ENCODE data around the gene MFSD11. TPM values are rescaled to one million over a fixed set of nuclear protein-coding genes. Genes with fewer than 3 reads are reported as not detected.

MFSD11 gene
- total RNA-seq, 2 experiments from 2014 or later = 55.1 to 63.1 TPM

DNA sequence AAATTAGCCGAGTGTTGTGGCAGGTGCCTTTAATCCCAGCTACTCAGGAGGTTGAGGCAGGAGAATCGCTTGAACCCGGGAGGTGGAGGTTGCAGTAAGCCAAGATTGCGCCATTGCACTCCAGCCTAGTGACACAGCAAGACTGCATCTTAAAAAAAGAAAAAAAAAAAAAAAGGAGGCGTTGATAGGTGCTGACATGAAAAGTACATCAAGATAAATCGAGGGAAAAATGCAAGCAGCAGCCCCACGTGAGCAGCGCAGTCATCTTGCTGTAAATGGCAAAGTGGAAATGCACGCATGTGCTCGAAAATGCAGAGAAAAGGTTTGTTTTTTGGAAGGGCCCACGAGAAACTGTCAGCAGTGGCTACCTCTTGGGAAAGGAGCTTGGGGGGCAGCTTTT, 48.1 kb upstream of the MFSD11 start:
- Histone ChIP-seq H3K79me2 (ENCODE audit: insufficient read depth, low read depth, low read length) (no peaks in the 10 kb centered on the region), H3K36me3 (ENCODE audit: insufficient read depth, low read length) (no peaks in the 10 kb centered on the region), H3K9me2 (ENCODE audit: insufficient read depth, low read length) (no peaks in the 10 kb centered on the region), H3K4me3 (ENCODE audit: low read depth, low read length, poor library complexity, severe bottlenecking) (no peak overlapping the region), H4K20me1 (ENCODE audit: insufficient read depth, low read length) (no peaks in the 10 kb centered on the region), H3K27ac (ENCODE audit: low read depth, low read length, poor library complexity, severe bottlenecking) (no peak overlapping the region), H2AFZ (ENCODE audit: low read length) (no peak overlapping the region), H3K4me2 (ENCODE audit: low read length) (no peak overlapping the region), H3K4me1 (ENCODE audit: insufficient read depth, low read length, poor library complexity, severe bottlenecking) (no peaks in the 10 kb centered on the region), H3K9me3 (ENCODE audit: low read length) (no peaks in the 10 kb centered on the region)
- DNase-seq (ENCODE audit: low spot score) = no peak
- no TSS peak for BruUV-seq (replicated peaks)
- TF ChIP-seq, protein P1, sequence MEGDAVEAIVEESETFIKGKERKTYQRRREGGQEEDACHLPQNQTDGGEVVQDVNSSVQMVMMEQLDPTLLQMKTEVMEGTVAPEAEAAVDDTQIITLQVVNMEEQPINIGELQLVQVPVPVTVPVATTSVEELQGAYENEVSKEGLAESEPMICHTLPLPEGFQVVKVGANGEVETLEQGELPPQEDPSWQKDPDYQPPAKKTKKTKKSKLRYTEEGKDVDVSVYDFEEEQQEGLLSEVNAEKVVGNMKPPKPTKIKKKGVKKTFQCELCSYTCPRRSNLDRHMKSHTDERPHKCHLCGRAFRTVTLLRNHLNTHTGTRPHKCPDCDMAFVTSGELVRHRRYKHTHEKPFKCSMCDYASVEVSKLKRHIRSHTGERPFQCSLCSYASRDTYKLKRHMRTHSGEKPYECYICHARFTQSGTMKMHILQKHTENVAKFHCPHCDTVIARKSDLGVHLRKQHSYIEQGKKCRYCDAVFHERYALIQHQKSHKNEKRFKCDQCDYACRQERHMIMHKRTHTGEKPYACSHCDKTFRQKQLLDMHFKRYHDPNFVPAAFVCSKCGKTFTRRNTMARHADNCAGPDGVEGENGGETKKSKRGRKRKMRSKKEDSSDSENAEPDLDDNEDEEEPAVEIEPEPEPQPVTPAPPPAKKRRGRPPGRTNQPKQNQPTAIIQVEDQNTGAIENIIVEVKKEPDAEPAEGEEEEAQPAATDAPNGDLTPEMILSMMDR (conservative IDR thresholded peaks at IDR 0.05; ENCODE audit: low read length) = no peak
- TF ChIP-seq EZH2phosphoT487 (IDR thresholded peaks at IDR 0.05; ENCODE audit: borderline replicate concordance, low read depth, low read length) = no peak
- POLR2A ChIA-PET = no interaction called here
- CTCF ChIA-PET (ENCODE audit: unreplicated experiment) = no interaction called here
- intact Hi-C loops (cut with micrococcal nuclease; ENCODE audit: unreplicated experiment) = no loop called here

DNA sequence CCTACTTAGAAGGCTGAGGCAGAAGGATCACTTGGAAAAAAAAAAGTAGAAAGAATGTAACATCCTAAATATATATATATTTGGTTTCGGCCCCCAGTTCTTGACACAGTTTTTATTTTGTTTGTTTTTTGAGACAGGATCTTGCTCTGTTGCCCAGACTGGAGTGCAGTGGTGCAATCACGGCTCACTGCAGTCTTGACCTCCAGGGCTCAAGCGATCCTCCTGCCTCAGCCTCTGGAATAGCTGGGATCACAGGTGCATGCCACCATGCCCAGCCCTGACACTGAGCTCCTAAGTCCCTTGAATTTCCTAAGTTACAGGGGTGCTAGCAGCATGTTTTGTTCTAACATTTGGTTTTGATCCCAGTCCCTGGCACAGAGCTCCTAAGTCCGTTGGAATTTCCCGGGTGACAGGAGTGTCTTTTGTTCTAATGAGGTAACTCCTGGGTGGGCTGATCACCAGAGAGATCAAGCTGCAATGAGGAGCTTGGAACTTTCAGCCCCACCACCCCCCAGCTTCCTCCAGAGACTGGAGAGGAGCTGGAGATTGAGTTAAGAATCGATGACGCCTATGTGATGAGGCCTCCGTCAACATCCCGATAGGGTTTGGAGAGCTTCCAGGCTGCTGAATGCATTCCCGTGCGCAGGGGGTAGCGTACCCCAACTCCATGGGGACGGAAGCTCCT, 47.2 kb upstream of the MFSD11 start:
- Histone ChIP-seq H3K4me3 (ENCODE audit: low read depth, low read length, poor library complexity, severe bottlenecking) (no peak overlapping the region), H3K4me2 (ENCODE audit: low read length) (no peak overlapping the region), H2AFZ (ENCODE audit: low read length) (no peak overlapping the region), H3K36me3 (ENCODE audit: insufficient read depth, low read length) (no peaks in the 10 kb centered on the region), H3K27ac (ENCODE audit: low read depth, low read length, poor library complexity, severe bottlenecking) (no peak overlapping the region), H3K9me3 (ENCODE audit: low read length) (no peaks in the 10 kb centered on the region), H3K9me2 (ENCODE audit: insufficient read depth, low read length) (no peaks in the 10 kb centered on the region), H3K4me1 (ENCODE audit: insufficient read depth, low read length, poor library complexity, severe bottlenecking) (no peaks in the 10 kb centered on the region), H3K79me2 (ENCODE audit: insufficient read depth, low read depth, low read length) (no peaks in the 10 kb centered on the region), H4K20me1 (ENCODE audit: insufficient read depth, low read length) (no peaks in the 10 kb centered on the region)
- intact Hi-C loops (cut with micrococcal nuclease; ENCODE audit: unreplicated experiment) = no loop called here
- CTCF ChIA-PET (ENCODE audit: unreplicated experiment) = interaction anchor here (0.5 to 1.0 kb wide), 2 partner anchors 9 to 19 kb away, joined by 3 read pairs; no protein-coding TSS in a partner anchor
- TF ChIP-seq EZH2phosphoT487 (IDR thresholded peaks at IDR 0.05; ENCODE audit: borderline replicate concordance, low read depth, low read length) = no peak
- DNase-seq (ENCODE audit: low spot score) = no peak
- POLR2A ChIA-PET = interaction anchor here (0.6 to 1.0 kb wide), 2 partner anchors 11 to 28 kb away, joined by 3 read pairs; no protein-coding TSS in a partner anchor
- BruUV-seq (replicated peaks) = no TSS peak

DNA sequence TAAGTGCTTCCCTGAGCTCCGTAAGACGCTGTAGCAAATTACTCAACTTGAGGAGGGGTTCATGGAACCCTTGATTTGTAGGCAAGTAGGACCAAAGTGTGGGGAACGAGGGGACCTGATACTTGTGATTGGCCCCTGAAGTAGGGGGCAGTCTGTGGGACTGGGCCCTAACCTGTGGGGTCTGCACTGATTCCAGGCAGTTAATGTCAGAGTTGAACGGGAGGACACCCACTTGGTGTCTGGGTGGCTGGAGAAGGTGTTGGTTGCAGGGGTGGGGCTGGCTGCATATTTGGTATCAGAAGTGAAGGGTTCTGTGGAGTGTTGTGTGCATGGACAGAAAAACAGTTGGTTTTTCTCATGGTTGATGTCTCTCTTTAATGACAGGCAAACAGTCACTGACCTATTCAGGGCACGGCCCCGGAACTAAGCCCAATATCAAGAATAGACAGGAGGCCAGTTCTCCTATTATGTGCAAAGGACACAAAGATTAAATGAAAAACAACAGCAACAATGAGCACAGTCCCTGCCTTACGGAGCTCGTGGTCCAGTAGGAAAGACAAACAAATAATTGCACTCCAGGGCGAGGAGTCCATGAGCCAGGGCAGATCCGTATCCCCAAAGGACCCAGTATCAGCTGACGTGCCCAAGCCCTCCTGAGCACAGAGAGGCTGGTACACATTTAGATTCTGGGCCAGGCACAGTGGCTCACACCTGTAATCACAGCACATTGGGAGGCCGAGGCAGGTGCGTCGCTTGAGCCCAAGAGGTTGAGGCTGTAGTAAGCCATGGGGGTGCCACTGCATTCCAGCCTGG, 46.3 kb upstream of the MFSD11 start:
- no peaks in the 10 kb centered on the region for H3K36me3 ChIP-seq (ENCODE audit: insufficient read depth, low read length)
- no peaks in the 10 kb centered on the region for H3K9me2 ChIP-seq (ENCODE audit: insufficient read depth, low read length)
- H3K9me3 ChIP-seq (ENCODE audit: low read length) = no peaks in the 10 kb centered on the region
- DNase-seq (ENCODE audit: low spot score) = no peak
- no peaks in the 10 kb centered on the region for H4K20me1 ChIP-seq (ENCODE audit: insufficient read depth, low read length)
- CTCF ChIA-PET (ENCODE audit: unreplicated experiment) = interaction anchor here (1.0 kb wide), 1 partner anchor 9 kb away, joined by 3 read pairs; no protein-coding TSS in a partner anchor
- intact Hi-C loops (cut with micrococcal nuclease; ENCODE audit: unreplicated experiment) = no loop called here
- no peak overlapping the region for H3K4me3 ChIP-seq (ENCODE audit: low read depth, low read length, poor library complexity, severe bottlenecking)
- POLR2A ChIA-PET = interaction anchor here (0.6 to 1.0 kb wide), 2 partner anchors 12 to 27 kb away, joined by 3 read pairs; no protein-coding TSS in a partner anchor
- H3K27ac ChIP-seq (ENCODE audit: low read depth, low read length, poor library complexity, severe bottlenecking) = no peak overlapping the region
- peaks cover 1% of the 10 kb centered on the region for H3K4me1 ChIP-seq (ENCODE audit: insufficient read depth, low read length, poor library complexity, severe bottlenecking)
- TF ChIP-seq, protein P1 (conservative IDR thresholded peaks at IDR 0.05; ENCODE audit: low read length) = no peak
- TF ChIP-seq EZH2phosphoT487 (IDR thresholded peaks at IDR 0.05; ENCODE audit: borderline replicate concordance, low read depth, low read length) = no peak
- H3K79me2 ChIP-seq (ENCODE audit: insufficient read depth, low read depth, low read length) = no peaks in the 10 kb centered on the region
- H2AFZ ChIP-seq (ENCODE audit: low read length) = no peak overlapping the region
- H3K4me2 ChIP-seq (ENCODE audit: low read length) = no peak overlapping the region
- no TSS peak for BruUV-seq (replicated peaks)
